ENCODE results near the gene CREBL2. TPM values are rescaled to one million over a fixed set of nuclear protein-coding genes. Genes with fewer than 3 reads are reported as not detected.

Gene CREBL2
- total and polyA plus RNA-seq, 2 donors (not counting 1 experiment from before 2014, with no cell fraction given): 6.5 to 22.1 TPM

- peaks cover 16% of the 10 kb centered on the region for H3K4me1 Mint-ChIP-seq
- intact Hi-C loops (cut with micrococcal nuclease): no loop called here
Measured at GRCh38 chr12:12582895-12583303, 28.8 kb upstream of the CREBL2 start.

More at GRCh38 chr12:12582895-12583303, 28.8 kb upstream of the CREBL2 start:
- Histone ChIP-seq H3K4me1 (ENCODE audit: control insufficient read depth in 2 of 2, insufficient read depth in 2 of 2, low read length in 2 of 2) (peaks cover 0 to 9% of the 10 kb centered on the region in 2 donors), H3K4me2 (replicated peaks; ENCODE audit: low read depth, low read length, poor library complexity, severe bottlenecking) (no peak overlapping the region), H2AFZ (ENCODE audit: insufficient read depth, low read depth, low read length, poor library complexity, severe bottlenecking) (peak overlapping the region; percentile 3), H3K36me3 (replicated peaks in 1 of 2; ENCODE audit: control extremely low read depth in 1 of 2, control insufficient read depth in 1 of 2, extremely low read depth in 1 of 2, insufficient read depth in 2 of 2, low read length in 1 of 2) (no peaks in the 10 kb centered on the region), H3K79me2 (ENCODE audit: control insufficient read depth, insufficient read depth, low read length) (no peaks in the 10 kb centered on the region), H3K9ac (ENCODE audit: low read length) (no peak overlapping the region), H3K9me3 (ENCODE audit: control extremely low read depth in 1 of 3, control insufficient read depth in 2 of 3, insufficient read depth in 1 of 3, low read length in 2 of 3) (peaks cover 0 to 4% (median 4%) of the 10 kb centered on the region in 3 donors), H3K4me3 (ENCODE audit: control extremely low read depth in 1 of 5, extremely low read depth in 1 of 5, insufficient read depth in 1 of 5, low read depth in 2 of 5, low read length in 4 of 5) (no peak overlapping the region), H4K20me1 (ENCODE audit: control insufficient read depth, insufficient read depth, low read length, poor library complexity, severe bottlenecking) (no peaks in the 10 kb centered on the region), H3K27ac (ENCODE audit: low read length in 2 of 2) (no peak overlapping the region), H3K27me3 (replicated peaks in 1 of 4; ENCODE audit: control extremely low read depth in 1 of 4, control insufficient read depth in 3 of 4, insufficient read depth in 4 of 4, low read length in 3 of 4) (no peaks in the 10 kb centered on the region)
- ATAC-seq (ENCODE audit: low read depth): peak; percentile 39
- CTCF ChIA-PET: no interaction called here
- WGBS (ENCODE audit: insufficient coverage): 72% methylated on average over 4 of the region's 6 CpGs
- Mint-ChIP-seq H3K9me3 (ENCODE audit: insufficient read depth) (peaks cover 2% of the 10 kb centered on the region), H3K4me3 (no peak overlapping the region), H3K27me3 (peaks cover 7% of the 10 kb centered on the region), H3K27ac (no peak overlapping the region)
- DNase-seq: peak; percentile 41
- TF ChIP-seq CTCF (IDR thresholded peaks at IDR 0.05) (no peak), EZH2 (IDR thresholded peaks at IDR 0.05; ENCODE audit: borderline replicate concordance, insufficient read depth, low read depth, low read length, poor library complexity, severe bottlenecking) (no peak)
- POLR2A ChIA-PET: no interaction called here
